Neural progenitor cell (in vitro differentiated cells): ENCODE measurements around the gene ANKFY1.

Experiments
- EZH2 ChIP-seq: fragments of 200-600 bp; sonication (generic); IDR thresholded peaks from 2 replicates; pipeline ENCODE4 v1.6.1; 2017; ENCODE audit warnings: antibody characterized with exemption, mild to moderate bottlenecking, moderate library complexity
- TF ChIP-seq, protein P1 (sequence below): fragments of 200-600 bp; sonication (generic); IDR thresholded peaks from 2 replicates; pipeline ENCODE4 v1.5.1; 2017; ENCODE audit warnings: antibody characterized with exemption, mild to moderate bottlenecking

DNA sequence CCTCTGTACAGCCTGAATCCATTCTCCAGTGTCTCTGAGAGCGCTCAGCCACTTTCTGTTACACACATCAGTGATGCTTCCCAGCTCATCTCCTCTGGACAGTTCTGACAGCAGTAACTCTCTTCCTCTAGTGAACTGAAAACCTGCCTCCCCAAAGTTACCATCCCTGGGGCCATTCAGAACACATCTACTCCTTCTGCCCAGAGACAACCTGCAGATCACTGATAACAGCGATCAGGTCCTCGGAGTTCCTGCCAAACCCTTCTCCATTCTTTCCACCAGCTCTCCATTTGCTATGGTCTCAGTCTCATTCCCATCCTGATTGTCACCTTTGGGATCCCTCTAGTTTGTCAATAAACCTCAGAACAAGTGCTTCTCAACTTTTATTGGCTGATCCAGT lies 128.3 kb downstream of the ANKFY1 start:
- TF ChIP-seq, protein P1, sequence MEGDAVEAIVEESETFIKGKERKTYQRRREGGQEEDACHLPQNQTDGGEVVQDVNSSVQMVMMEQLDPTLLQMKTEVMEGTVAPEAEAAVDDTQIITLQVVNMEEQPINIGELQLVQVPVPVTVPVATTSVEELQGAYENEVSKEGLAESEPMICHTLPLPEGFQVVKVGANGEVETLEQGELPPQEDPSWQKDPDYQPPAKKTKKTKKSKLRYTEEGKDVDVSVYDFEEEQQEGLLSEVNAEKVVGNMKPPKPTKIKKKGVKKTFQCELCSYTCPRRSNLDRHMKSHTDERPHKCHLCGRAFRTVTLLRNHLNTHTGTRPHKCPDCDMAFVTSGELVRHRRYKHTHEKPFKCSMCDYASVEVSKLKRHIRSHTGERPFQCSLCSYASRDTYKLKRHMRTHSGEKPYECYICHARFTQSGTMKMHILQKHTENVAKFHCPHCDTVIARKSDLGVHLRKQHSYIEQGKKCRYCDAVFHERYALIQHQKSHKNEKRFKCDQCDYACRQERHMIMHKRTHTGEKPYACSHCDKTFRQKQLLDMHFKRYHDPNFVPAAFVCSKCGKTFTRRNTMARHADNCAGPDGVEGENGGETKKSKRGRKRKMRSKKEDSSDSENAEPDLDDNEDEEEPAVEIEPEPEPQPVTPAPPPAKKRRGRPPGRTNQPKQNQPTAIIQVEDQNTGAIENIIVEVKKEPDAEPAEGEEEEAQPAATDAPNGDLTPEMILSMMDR: no peak
- no peak for TF ChIP-seq EZH2
